Fibroblast of lung (primary cell): Measurements from ENCODE around the gene MACROD2.

Experiments used
- CTCF ChIP-seq, 2 donors: IDR thresholded peaks in 1 of 2; conservative IDR thresholded peaks in 1 of 2; 1 replicate in 1 of 2; 2 replicates in 1 of 2; pipeline ENCODE4 v1.5.1; 2011 to 2012; ENCODE audit warnings: low read length in 2 of 2, control low read depth in 1 of 2, inconsistent platforms in 1 of 2, low read depth in 1 of 2, mild to moderate bottlenecking in 1 of 2
- EZH2 ChIP-seq: IDR thresholded peaks from 2 replicates; pipeline ENCODE4 v1.5.1; 2012; ENCODE audit warnings: low read length, control low read depth, mild to moderate bottlenecking; ENCODE audit errors: missing control alignments

GRCh38 chr20:15711177-15711576 is 1715.9 kb downstream of the MACROD2 start:
- TF ChIP-seq CTCF (conservative IDR thresholded peaks at IDR 0.05 in 1 of 2, IDR thresholded peaks at IDR 0.05 in 1 of 2; ENCODE audit: low read depth in 1 of 2, low read length in 2 of 2) (no peak), EZH2 (no peak)
